Stimulated activated naive CD8-positive, alpha-beta T cell treated with anti-CD3 and anti-CD28 coated beads, Interleukin-15, Interleukin-2, amounts not matched to agents 100 ng/mL and 50 ng/mL, for 24 hours (primary cell): ENCODE results near the gene SRPX.

Experiments
- H3K27ac Mint-ChIP-seq: one replicate; pipeline ENCODE4 v1.8.0; 2021; ENCODE audit warnings: mild to moderate bottlenecking, mixed read lengths
- H3K27me3 Mint-ChIP-seq: one replicate; pipeline ENCODE4 v1.8.0; 2021; ENCODE audit warnings: mixed read lengths
- H3K36me3 Mint-ChIP-seq: one replicate; pipeline ENCODE4 v1.8.0; 2021; ENCODE audit warnings: low read depth, mixed read lengths
- H3K4me1 Mint-ChIP-seq: one replicate; pipeline ENCODE4 v1.8.0; 2021; ENCODE audit warnings: low read depth, mixed read lengths
- H3K4me3 Mint-ChIP-seq: one replicate; pipeline ENCODE4 v1.8.0; 2021; ENCODE audit warnings: mild to moderate bottlenecking, mixed read lengths
- H3K9me3 Mint-ChIP-seq: one replicate; pipeline ENCODE4 v1.8.0; 2021; ENCODE audit warnings: mixed read lengths

SRPX gene

DNA sequence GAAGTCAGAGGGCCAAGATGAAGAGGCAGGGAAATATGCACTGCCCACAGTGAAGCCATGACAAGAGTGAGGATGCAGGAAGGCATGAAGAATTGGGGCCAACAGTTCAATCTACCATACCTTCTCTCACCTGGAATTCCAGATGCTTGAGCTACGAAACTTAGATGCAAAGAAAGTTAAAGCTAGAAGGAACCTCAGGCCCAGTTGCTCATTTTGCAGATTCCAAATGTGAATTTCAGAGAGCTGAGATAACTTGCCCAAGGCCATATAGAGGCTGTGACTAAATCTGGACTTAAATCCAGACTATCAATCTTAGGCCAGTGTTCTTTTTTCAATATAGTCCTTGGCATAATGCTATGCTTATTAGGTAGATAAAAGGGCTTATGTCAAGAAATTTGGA, 92.7 kb downstream of the SRPX start:
- Mint-ChIP-seq H3K4me3 (no peak overlapping the region), H3K4me1 (no peaks in the 10 kb centered on the region), H3K27ac (no peak overlapping the region), H3K36me3 (no peaks in the 10 kb centered on the region), H3K27me3 (no peaks in the 10 kb centered on the region), H3K9me3 (no peaks in the 10 kb centered on the region)

DNA sequence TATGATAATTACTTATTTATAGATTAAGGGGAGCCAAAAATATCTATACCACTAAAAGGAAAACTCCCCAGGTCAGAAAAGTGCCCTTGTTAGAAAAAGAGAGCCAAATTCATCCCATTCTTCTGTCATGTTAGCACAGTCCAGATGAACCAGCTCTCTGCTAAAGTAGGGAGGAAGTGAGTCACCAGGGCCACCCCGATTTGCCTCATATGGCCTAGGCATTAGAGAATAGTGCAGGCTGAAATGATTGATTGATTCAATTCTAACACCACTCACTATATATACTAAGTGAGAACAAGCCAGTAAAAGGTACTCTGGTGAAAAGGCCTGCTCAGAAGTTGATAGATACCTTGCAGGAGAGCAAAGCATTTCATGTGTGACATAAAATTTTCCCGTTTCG, 94.5 kb downstream of the SRPX start:
- H3K4me3 Mint-ChIP-seq = no peak overlapping the region
- H3K36me3 Mint-ChIP-seq = no peaks in the 10 kb centered on the region
- H3K27me3 Mint-ChIP-seq = no peaks in the 10 kb centered on the region
- no peak overlapping the region for H3K27ac Mint-ChIP-seq
- no peaks in the 10 kb centered on the region for H3K4me1 Mint-ChIP-seq
- H3K9me3 Mint-ChIP-seq = no peaks in the 10 kb centered on the region

DNA sequence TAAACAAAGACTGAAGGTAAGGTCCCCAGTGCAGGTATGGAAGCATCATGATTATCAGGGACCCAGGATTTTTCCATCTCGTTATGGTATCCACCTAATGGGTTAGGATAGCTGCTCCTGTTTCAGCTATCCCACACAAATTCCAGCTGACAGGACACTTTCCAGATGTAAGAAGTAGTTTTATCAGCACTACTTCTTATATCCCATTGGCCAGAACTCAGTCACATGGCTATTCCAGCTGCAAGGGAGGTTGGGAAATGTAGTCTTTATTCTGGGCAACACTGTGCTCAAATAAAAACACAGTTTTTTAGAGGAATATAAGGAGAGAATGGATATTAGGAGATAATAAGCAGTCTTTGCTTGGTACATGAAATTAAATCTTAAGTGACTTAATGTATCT, 96.7 kb downstream of the SRPX start:
- Mint-ChIP-seq H3K36me3 (no peaks in the 10 kb centered on the region), H3K9me3 (no peaks in the 10 kb centered on the region), H3K4me3 (no peak overlapping the region), H3K27me3 (no peaks in the 10 kb centered on the region), H3K27ac (no peak overlapping the region), H3K4me1 (no peaks in the 10 kb centered on the region)

DNA sequence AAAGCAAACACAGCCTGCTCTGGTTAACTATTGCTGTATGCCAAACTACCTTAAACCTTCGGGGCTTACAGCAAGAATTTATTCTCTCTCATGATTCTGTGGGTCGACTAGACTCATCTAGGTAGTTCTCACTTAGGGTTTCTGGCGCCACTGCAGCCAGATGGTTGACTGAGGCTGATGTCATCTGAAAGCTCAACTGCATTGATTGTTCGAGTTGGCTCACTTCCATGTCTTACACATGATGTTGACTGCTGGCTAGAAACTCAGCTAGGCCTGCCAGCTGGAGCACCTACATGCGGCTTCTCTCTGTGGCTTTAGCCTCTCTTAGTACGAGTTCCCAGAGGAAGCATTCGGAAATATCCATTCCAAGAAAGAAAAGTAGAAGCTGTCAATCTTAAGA, 103.2 kb downstream of the SRPX start:
- H3K36me3 Mint-ChIP-seq = no peaks in the 10 kb centered on the region
- H3K4me1 Mint-ChIP-seq = no peaks in the 10 kb centered on the region
- no peaks in the 10 kb centered on the region for H3K27me3 Mint-ChIP-seq
- H3K9me3 Mint-ChIP-seq = no peaks in the 10 kb centered on the region
- no peak overlapping the region for H3K4me3 Mint-ChIP-seq
- no peak overlapping the region for H3K27ac Mint-ChIP-seq

DNA sequence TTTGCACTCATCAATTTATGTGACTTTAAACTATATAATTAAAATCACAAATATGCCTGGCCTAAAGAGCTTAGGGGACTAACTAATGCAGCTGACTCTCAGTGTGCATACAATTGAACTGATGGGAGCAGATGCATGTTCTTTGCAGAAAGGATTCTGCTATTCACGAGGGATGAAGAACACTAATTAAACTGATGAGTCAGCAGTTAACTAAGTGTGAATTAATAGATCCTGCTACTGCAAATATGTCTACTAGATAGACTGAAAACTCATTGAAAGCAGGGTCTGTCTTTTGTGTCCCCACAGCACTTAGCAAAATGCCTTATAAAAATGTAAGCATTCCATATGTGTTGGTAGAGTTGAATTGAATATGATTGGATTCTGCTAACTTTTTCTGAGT, 104.0 kb downstream of the SRPX start:
- Mint-ChIP-seq H3K36me3 (no peaks in the 10 kb centered on the region), H3K27ac (no peak overlapping the region), H3K4me3 (no peak overlapping the region), H3K27me3 (no peaks in the 10 kb centered on the region), H3K9me3 (no peaks in the 10 kb centered on the region), H3K4me1 (no peaks in the 10 kb centered on the region)

DNA sequence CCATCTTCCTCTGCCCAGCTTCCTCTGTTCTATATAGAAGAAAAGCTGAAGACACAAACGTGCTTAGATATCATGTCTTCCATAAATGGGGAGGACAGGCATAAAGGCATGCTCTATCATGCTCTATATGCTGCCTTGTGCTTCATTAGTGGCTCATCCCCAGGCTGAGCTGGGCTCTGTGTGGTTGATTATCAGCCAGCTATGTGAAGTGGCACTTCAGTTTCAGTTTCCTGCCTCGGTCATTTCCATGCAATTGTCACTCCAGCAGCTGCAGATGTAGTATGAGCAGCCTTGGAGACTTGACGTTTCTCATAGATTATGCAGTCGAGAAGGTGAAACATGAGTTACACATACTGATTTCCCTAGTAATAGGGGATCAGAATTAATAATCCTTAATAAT, 108.1 kb downstream of the SRPX start:
- H3K27ac Mint-ChIP-seq = no peak overlapping the region
- no peak overlapping the region for H3K4me3 Mint-ChIP-seq
- H3K4me1 Mint-ChIP-seq = no peaks in the 10 kb centered on the region
- H3K27me3 Mint-ChIP-seq = no peaks in the 10 kb centered on the region
- no peaks in the 10 kb centered on the region for H3K9me3 Mint-ChIP-seq
- H3K36me3 Mint-ChIP-seq = no peaks in the 10 kb centered on the region

DNA sequence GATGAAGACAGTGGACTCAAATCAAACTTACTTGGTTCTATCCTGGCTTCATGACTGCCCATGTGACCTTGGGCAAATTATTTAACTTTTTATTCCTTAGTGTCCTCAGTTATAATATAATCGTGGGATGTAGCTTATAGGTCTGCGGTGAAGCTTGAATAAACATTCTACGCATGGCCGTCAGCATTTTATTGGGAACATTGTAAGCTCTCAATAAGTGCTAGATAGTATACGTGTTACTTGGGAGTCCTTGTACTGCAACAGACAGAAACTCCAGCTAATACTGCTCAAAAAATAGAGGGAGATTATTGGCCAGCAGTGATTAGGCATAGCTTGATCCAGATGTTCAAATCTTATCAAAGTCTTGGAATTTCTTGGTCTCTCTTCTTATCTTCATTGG, 109.5 kb downstream of the SRPX start:
- H3K4me3 Mint-ChIP-seq = no peak overlapping the region

DNA sequence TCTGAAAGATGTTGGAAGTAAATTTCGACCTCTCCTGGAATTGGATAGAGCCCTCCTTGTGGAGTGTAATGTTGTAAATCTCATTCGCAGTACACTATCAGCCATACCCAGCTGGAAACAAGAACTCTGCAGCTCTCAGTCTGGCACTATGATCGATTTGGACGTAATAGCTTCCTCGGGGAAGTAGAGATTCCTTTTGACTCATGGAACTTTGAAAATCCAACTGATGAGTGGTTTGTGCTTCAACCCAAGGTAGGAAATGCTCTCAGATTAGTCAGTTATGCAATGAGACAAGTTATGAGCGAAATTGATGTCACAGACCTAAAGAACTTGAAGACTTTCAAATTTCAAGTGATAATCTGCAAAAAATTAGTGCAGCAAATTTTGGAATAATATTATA, 110.4 kb downstream of the SRPX start:
- Mint-ChIP-seq H3K27me3 (no peaks in the 10 kb centered on the region), H3K4me1 (no peaks in the 10 kb centered on the region), H3K27ac (no peak overlapping the region), H3K9me3 (no peaks in the 10 kb centered on the region), H3K36me3 (no peaks in the 10 kb centered on the region), H3K4me3 (no peak overlapping the region)

More for the DNA sequence above, 109.5 kb downstream of the SRPX start:
- Mint-ChIP-seq H3K4me1 (no peaks in the 10 kb centered on the region), H3K27ac (no peak overlapping the region), H3K9me3 (no peaks in the 10 kb centered on the region), H3K27me3 (no peaks in the 10 kb centered on the region), H3K36me3 (no peaks in the 10 kb centered on the region)

DNA sequence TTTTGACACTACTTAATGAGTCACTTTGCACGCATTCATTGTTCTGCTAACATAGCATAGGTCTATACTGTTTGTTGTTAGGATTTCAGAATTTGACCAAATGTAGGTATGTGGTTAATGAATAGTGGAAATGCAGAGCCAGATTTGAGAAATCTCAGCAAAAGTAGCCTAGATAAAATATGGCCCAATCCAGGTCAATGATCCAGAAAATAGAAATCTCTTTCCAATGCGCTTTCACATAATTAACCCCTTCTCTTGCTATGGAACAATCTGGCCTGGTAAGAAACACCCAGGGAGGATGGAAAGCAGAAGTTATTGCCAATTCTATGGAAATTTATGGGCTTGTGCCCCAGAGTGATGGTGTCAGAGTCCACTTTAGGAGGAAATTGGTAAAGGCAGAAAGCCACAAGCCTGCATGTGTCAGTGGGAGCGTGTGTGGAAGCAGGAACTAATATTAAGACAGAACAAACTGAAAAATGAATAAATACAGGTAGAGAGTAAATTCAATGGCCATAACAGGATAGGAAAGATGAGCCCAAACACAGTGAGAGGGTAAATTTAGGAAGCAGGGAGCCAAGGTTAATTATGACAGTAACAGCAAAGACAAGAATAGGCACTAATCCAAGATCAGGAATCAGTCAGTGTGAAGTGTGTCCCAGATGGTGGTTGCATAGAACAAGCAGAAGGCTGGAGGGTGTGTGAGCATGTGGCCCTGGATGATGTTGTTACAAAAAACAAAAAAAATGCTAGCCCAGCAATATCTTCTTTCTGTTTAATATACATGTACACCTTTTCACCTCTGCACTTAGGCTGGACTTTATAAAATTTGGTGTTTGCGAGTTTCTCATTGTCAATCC, 111.4 kb downstream of the SRPX start:
- no peak overlapping the region for H3K27ac Mint-ChIP-seq
- H3K9me3 Mint-ChIP-seq = no peaks in the 10 kb centered on the region
- no peaks in the 10 kb centered on the region for H3K36me3 Mint-ChIP-seq
- H3K4me3 Mint-ChIP-seq = no peak overlapping the region
- H3K4me1 Mint-ChIP-seq = no peaks in the 10 kb centered on the region
- no peaks in the 10 kb centered on the region for H3K27me3 Mint-ChIP-seq

DNA sequence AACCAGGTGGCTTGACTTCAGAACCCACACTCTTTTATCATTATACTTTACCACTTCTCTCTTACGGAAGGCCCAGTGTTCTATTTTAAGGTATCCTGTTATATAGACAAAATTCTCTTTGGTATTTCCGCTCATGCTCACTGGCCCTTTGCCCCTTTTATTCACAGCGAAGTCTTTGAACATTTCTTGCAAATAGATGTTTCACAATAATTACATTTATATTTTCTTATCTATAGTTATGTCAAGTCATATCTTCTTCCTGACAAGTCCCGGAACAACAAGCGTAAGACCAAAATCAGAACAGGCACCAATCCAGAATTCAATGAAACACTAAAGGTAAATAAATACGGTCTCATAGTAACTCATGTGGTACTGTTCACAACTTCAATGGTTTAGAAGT, 112.3 kb downstream of the SRPX start:
- H3K27me3 Mint-ChIP-seq = no peaks in the 10 kb centered on the region
- no peaks in the 10 kb centered on the region for H3K36me3 Mint-ChIP-seq
- no peaks in the 10 kb centered on the region for H3K4me1 Mint-ChIP-seq
- H3K4me3 Mint-ChIP-seq = no peak overlapping the region
- no peaks in the 10 kb centered on the region for H3K9me3 Mint-ChIP-seq
- no peak overlapping the region for H3K27ac Mint-ChIP-seq

DNA sequence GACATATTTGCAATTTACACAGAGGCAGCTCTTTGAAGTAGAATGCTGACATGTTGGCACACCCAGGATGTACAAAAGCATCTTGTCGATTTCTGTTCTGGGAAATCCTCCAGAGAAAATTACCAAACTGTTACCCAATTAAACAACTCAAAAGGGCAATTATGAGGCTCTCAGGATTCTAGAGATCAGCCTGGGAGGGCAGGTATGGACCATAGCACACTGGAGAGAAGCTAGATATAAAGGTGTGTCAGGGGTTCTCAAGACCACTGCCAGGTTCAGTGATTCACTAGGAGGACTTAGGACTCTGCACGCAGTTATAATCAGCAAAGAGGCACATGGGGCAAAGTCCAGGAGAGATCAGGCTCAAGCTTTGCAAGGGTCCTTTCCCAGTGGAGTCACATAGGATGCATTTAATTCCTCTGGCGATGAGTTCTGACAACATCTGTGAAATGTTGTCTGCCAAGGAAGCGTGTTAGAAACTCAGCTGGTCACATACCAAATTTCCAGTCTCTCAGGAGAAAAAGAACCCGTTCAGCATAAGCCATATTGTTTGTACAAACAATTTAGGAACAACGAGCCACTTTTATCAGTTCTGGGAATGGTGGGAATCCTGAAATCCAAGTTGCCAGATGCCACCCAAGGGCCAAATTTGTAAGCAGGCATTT, 113.5 kb downstream of the SRPX start:
- Mint-ChIP-seq H3K27ac (no peak overlapping the region), H3K9me3 (no peaks in the 10 kb centered on the region), H3K4me3 (no peak overlapping the region), H3K4me1 (no peaks in the 10 kb centered on the region), H3K36me3 (no peaks in the 10 kb centered on the region), H3K27me3 (peaks cover 3% of the 10 kb centered on the region)

DNA sequence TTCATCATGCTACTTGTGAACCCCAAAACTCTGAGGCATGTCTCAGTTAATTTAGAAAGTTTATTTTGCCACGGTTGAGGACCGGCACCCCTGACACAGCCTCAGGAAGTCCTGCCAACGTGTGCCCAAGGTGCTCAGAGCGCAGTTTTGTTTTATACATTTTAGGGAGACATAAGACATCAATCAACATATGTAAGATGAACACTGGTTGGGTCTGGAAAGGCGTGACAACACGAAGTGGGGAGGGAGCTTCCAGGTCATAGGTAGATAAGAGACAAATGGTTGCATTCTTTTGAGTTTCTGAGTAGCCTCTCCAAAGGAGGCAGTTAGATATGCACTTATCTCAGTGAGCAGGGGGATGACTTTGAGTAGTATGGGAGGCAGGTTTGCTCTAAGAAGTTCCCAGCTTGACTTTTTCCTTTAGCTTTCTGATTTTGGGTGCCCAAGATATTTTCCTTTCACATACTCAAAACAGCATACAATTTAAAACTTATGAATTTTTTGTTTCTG, 115.4 kb downstream of the SRPX start:
- Mint-ChIP-seq H3K36me3 (no peaks in the 10 kb centered on the region), H3K4me3 (no peak overlapping the region), H3K9me3 (no peaks in the 10 kb centered on the region), H3K27ac (no peak overlapping the region), H3K27me3 (peaks cover 3% of the 10 kb centered on the region), H3K4me1 (no peaks in the 10 kb centered on the region)

DNA sequence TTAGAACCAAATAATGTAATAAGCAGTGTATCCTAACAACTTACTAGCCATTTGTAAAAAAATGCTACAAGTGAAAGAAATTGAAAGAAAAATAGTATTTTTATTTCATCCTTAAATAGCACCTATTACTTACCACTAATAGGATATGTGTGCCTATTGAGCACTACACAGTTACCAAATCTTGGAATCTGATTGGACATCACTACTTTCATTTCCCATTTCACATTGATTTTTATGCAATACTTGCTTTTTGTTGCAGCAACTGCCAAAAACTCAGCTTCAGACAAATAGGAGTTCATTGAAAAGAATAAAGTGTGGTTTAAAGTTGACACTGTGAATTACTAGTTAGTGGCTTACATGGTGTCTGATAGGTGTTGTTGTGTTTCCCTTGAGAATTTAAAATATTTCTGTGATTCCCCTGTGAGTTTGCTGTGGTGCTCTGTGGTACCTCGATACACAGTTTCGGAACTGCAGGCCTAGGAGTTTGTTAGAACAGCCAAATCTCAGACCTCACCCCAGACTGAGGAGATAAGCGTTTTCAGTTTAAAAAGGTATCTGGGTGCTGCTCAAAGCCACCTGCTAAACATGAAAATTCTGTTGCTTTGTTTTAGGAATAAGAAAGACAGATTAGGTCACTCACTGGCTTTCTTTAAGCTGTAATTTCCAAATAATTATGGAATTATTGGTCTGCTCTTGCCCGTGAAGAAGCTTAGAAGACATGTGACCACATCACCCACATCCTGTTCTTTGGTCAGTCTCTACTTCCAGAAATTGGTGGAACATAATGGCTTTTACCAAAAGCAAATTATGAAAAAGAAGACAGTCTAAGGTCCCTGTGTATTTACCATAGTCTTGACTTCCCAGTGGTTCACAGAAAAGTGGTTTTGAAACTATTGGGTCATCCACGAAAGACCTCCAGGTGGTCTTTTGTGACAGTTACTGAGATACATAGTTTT, 116.5 kb downstream of the SRPX start:
- Mint-ChIP-seq H3K9me3 (no peaks in the 10 kb centered on the region), H3K27me3 (peaks cover 3% of the 10 kb centered on the region), H3K4me1 (no peaks in the 10 kb centered on the region), H3K4me3 (no peak overlapping the region), H3K27ac (no peak overlapping the region), H3K36me3 (no peaks in the 10 kb centered on the region)

DNA sequence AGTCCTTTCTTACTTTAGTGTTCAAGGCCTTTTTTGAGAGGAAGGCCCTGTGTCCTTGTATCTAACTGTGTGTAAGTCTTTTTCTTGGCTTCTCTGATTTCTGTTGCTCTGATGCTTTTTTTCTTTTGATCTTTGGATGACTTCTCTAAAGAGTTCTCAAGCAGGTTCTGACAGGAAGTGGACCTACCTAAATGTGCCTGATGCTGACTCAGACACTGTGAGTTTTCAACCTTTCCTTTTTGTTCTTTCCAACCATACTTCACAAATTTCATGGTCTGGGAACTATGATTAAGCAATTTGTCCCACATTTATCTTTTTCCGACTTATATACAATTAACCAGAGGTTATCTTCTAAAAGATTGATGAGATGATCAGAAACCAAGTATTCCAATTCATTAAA, 117.8 kb downstream of the SRPX start:
- no peak overlapping the region for H3K27ac Mint-ChIP-seq
- no peaks in the 10 kb centered on the region for H3K4me1 Mint-ChIP-seq
- H3K27me3 Mint-ChIP-seq = peaks cover 3% of the 10 kb centered on the region

DNA sequence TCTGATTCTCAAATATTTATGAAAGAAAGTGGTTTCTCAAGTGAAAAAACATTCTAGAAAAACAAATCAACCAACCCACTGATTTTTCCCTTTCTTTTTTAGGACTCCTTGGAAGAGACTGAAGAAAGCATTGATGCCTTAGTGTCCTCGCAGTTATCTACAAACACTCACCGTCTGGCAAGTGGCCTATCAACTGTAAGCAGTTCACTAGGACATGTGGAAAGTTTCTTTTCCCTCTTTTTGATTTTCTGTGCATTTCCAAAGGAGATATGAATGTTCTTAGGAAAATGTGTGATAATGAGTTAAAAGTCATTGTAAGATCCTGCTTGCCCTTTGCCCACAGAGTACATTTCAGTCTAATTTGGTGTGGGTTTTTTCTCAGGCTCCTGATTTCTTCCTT, 118.4 kb downstream of the SRPX start:
- H3K9me3 Mint-ChIP-seq = no peaks in the 10 kb centered on the region
- no peaks in the 10 kb centered on the region for H3K36me3 Mint-ChIP-seq
- peaks cover 3% of the 10 kb centered on the region for H3K27me3 Mint-ChIP-seq
- H3K27ac Mint-ChIP-seq = no peak overlapping the region
- no peaks in the 10 kb centered on the region for H3K4me1 Mint-ChIP-seq
- H3K4me3 Mint-ChIP-seq = no peak overlapping the region

More for the DNA sequence above, 117.8 kb downstream of the SRPX start:
- Mint-ChIP-seq H3K36me3 (no peaks in the 10 kb centered on the region), H3K4me3 (no peak overlapping the region), H3K9me3 (no peaks in the 10 kb centered on the region)
